ENCODE results near the gene LGALS3BP. TPM values are rescaled to one million over a fixed set of nuclear protein-coding genes. Genes with fewer than 3 reads are reported as not detected.
"Not testable (repeated sequence)": the region's sequence is repeated elsewhere in the genome, so short reads cannot be mapped to it uniquely, and the experiment has no call there.

Gene LGALS3BP
- total and polyA plus RNA-seq, 10 donors: 33.6 to 188 (median 100) TPM

GRCh38 chr17:78965491-78965924 is 14.2 kb downstream of the LGALS3BP start:
- no peaks in the 10 kb centered on the region for H3K27me3 ChIP-seq (replicated peaks in 1 of 7)
- no peak overlapping the region for H3K4me3 ChIP-seq
- H3K36me3 ChIP-seq: peaks cover 0 to 6% (median 0%) of the 10 kb centered on the region in 6 donors
- no peaks in the 10 kb centered on the region for H3K9me3 ChIP-seq
- intact Hi-C loops (cut with DNase I; ENCODE audit: low total_unique reads): no loop called here
- WGBS, 5 donors: 71 to 79% (median 75%) methylated on average over 8 of the region's 8 CpGs
- H3K4me1 ChIP-seq: peaks cover 0 to 19% (median 9%) of the 10 kb centered on the region in 6 donors
- no peak for TF ChIP-seq POLR2A (IDR thresholded peaks at IDR 0.05)
- no peak for TF ChIP-seq POLR2AphosphoS5 (IDR thresholded peaks at IDR 0.05)
- TF ChIP-seq, protein P1, sequence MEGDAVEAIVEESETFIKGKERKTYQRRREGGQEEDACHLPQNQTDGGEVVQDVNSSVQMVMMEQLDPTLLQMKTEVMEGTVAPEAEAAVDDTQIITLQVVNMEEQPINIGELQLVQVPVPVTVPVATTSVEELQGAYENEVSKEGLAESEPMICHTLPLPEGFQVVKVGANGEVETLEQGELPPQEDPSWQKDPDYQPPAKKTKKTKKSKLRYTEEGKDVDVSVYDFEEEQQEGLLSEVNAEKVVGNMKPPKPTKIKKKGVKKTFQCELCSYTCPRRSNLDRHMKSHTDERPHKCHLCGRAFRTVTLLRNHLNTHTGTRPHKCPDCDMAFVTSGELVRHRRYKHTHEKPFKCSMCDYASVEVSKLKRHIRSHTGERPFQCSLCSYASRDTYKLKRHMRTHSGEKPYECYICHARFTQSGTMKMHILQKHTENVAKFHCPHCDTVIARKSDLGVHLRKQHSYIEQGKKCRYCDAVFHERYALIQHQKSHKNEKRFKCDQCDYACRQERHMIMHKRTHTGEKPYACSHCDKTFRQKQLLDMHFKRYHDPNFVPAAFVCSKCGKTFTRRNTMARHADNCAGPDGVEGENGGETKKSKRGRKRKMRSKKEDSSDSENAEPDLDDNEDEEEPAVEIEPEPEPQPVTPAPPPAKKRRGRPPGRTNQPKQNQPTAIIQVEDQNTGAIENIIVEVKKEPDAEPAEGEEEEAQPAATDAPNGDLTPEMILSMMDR (IDR thresholded peaks at IDR 0.05 in 8 of 11, conservative IDR thresholded peaks at IDR 0.05 in 3 of 11): no peak
- H3K27ac ChIP-seq: no peak overlapping the region
- no peak for DNase-seq

DNA sequence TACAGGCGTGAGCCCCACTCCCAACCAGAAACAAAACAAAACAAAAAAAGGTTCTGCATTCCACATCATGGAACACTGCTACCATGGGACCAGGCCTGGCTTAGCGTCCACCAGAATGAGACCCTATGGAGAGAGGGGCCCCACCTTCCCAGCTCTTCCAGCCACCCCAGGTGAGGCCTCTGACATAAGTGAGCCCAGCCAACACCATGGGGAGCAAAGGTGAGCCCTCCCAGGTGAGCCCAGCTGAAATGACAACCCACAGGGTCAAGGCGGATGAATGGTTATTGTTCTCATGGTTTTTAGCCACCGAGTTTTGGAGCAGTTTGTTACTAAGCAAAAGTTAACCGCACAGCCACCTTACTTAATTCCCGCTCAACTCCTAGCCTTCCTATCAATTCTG is 16.3 kb downstream of the LGALS3BP start:
- intact Hi-C loops (cut with DNase I; ENCODE audit: low total_unique reads): no loop called here
- DNase-seq: no peak
- no peak overlapping the region for H3K27ac ChIP-seq
- H3K36me3 ChIP-seq: no peaks in the 10 kb centered on the region
- 89 to 98% (median 94%) methylated on average over 6 of the region's 6 CpGs for WGBS, 5 donors
- peaks cover 0 to 14% (median 6%) of the 10 kb centered on the region in 6 donors for H3K4me1 ChIP-seq
- no peak overlapping the region for H3K4me3 ChIP-seq
- no peaks in the 10 kb centered on the region for H3K9me3 ChIP-seq
- TF ChIP-seq POLR2AphosphoS5 (IDR thresholded peaks at IDR 0.05): no peak
- TF ChIP-seq, protein P1 (IDR thresholded peaks at IDR 0.05 in 8 of 11, conservative IDR thresholded peaks at IDR 0.05 in 3 of 11): no peak
- no peak for TF ChIP-seq POLR2A (IDR thresholded peaks at IDR 0.05)
- H3K27me3 ChIP-seq (replicated peaks in 1 of 7): no peaks in the 10 kb centered on the region

GRCh38 chr17:78962984-78963348 is 16.8 kb downstream of the LGALS3BP start:
- H3K27ac ChIP-seq; DNase-seq; H3K9me3 ChIP-seq; H3K4me3 ChIP-seq; H3K36me3 ChIP-seq; intact Hi-C loops (cut with DNase I; ENCODE audit: low total_unique reads); H3K27me3 ChIP-seq (replicated peaks in 1 of 7): not testable (repeated sequence)
- WGBS, 5 donors: 89 to 95% (median 93%) methylated on average over 6 to 8 of the region's 8 CpGs
- peaks cover 0 to 14% (median 6%) of the 10 kb centered on the region in 6 donors for H3K4me1 ChIP-seq

DNA sequence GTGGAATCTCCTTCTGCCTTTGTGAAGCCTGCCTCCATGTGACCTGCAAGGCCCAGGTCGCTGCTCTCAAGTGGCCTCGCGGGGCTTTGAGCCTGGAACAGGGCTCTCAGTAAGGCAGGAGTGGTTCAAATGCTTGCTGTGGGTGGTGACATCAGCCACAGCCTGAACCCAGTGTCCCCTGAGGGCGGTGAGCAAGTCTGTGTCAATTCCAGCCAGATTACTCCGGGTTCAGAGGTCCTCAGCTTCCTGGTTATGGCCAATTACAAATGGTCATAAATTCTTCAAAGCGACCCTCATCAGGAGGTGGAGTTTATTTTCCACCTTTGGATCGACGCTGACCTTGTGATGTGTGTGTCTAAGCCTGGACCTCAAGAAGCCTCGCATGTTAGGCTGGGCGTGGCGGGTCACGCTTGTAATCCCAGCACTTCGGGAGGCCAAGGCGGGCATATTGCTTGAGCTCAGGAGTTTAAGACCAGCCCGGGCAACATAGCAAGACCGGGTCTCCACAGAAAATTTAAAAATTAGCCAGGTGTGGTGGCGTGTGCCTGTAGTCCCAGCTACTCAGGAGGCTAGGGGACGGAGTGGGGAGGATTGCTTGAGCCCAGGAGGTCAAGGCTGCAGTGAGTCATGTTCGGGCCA is 17.3 kb downstream of the LGALS3BP start:
- H3K4me3 ChIP-seq: no peak overlapping the region
- TF ChIP-seq, protein P1 (IDR thresholded peaks at IDR 0.05 in 8 of 11, conservative IDR thresholded peaks at IDR 0.05 in 3 of 11): no peak
- TF ChIP-seq POLR2A (IDR thresholded peaks at IDR 0.05) (no peak), POLR2AphosphoS5 (IDR thresholded peaks at IDR 0.05) (no peak)
- DNase-seq: no peak
- H3K27me3 ChIP-seq (replicated peaks in 1 of 7): no peaks in the 10 kb centered on the region
- no peaks in the 10 kb centered on the region for H3K36me3 ChIP-seq
- no peak overlapping the region for H3K27ac ChIP-seq
- 81 to 87% (median 85%) methylated on average over 19 of the region's 19 CpGs for WGBS, 5 donors
- intact Hi-C loops (cut with DNase I; ENCODE audit: low total_unique reads): no loop called here
- H3K4me1 ChIP-seq: peaks cover 0 to 14% (median 6%) of the 10 kb centered on the region in 6 donors
- no peaks in the 10 kb centered on the region for H3K9me3 ChIP-seq

Measured in spleen (tissue), 11 donors.